ENCODE results near the gene RBM33.

Gene RBM33

DNA sequence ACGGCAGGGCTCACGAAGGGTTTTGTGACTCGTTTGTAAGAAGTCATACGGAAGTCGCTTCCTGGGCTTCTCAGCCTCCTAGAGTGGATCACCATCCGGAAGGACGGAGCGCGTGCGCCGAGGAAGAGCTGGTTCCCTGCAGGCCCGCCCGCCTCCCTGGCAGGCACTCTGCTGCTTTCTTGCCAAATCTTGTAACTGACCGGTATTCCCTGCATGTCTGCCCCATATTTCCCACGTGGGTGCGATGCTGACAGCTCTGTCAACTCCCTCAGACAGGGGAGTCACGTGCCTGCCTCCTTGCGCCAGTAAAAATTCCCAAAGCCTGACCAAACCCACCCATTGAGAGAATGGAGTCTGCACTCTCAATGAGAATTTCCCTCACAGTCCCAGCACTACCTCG is 155.1 kb downstream of the RBM33 start:
- DNase-seq (ENCODE audit: low spot score), result no peak
- TF ChIP-seq, protein P1, sequence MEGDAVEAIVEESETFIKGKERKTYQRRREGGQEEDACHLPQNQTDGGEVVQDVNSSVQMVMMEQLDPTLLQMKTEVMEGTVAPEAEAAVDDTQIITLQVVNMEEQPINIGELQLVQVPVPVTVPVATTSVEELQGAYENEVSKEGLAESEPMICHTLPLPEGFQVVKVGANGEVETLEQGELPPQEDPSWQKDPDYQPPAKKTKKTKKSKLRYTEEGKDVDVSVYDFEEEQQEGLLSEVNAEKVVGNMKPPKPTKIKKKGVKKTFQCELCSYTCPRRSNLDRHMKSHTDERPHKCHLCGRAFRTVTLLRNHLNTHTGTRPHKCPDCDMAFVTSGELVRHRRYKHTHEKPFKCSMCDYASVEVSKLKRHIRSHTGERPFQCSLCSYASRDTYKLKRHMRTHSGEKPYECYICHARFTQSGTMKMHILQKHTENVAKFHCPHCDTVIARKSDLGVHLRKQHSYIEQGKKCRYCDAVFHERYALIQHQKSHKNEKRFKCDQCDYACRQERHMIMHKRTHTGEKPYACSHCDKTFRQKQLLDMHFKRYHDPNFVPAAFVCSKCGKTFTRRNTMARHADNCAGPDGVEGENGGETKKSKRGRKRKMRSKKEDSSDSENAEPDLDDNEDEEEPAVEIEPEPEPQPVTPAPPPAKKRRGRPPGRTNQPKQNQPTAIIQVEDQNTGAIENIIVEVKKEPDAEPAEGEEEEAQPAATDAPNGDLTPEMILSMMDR (IDR thresholded peaks at IDR 0.05; ENCODE audit: extremely low read depth, missing control alignments), result no peak

DNA sequence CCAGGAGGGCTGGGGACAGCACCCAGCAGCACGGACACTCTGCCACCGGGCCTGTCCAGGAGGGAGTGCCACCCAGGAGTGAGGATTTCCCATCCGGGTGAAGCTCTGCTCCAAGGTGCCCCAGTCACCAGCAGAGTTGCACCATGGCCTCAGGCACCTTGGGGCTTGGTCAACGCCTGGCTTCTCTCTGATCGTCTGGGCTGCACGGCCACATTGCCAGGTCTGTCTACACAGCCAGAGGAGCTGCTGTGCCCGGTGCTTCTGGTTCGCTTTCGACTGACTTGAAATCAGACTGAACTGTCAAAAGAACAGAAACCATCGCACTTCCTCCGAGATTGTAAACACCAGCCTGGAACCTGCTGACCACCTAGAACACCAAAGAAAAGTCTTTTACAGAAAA is 155.8 kb downstream of the RBM33 start:
- DNase-seq (ENCODE audit: low spot score), result no peak
- TF ChIP-seq, protein P1 (IDR thresholded peaks at IDR 0.05; ENCODE audit: extremely low read depth, missing control alignments), result no peak

DNA sequence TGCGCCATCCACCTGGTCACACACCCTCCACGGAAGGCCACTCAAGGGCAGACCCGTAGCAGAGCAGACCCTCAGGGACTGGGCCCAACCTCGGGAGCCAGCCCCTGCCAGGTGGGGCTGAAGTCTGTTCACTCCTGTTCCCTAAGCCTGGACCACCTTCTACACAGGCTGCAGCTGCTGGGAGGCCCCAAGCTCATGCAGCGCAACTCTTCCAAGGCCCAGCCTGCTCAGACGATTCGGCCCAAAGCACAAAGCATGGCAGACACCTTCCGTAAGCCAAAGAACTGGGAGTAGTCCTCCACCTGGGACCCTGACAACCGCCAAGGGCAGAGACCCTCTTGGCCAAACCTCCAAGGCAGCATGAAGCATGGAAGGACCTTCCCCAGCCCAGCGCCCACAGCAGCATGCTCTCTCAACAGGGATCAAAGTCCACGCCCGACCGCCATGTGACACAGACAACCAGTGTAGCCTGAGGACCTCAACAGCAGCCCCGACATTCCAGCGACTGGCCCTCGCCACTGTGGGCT is 156.3 kb downstream of the RBM33 start:
- TF ChIP-seq, protein P1 (IDR thresholded peaks at IDR 0.05; ENCODE audit: extremely low read depth, missing control alignments), result no peak
- DNase-seq (ENCODE audit: low spot score), result no peak

DNA sequence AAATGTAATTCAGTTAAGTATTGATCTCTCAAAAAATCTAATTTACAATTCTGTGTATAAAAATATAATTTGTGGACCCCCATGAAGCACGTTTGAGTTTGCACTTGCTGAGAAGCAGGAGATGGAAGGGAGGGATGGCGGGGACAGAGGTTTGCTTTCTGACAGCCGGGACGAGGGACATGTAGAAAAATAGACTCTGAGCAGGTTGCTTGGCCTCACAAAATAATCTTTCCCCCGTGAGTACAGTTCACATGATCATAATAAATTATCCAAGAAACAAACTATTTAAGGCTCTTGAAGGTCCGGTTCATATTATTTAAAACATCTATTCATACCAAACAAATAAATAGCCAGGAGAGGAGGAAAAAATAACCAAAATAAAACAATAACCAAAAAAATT is 157.8 kb downstream of the RBM33 start:
- TF ChIP-seq, protein P1 (IDR thresholded peaks at IDR 0.05; ENCODE audit: extremely low read depth, missing control alignments), result no peak
- no peak for DNase-seq (ENCODE audit: low spot score)

DNA sequence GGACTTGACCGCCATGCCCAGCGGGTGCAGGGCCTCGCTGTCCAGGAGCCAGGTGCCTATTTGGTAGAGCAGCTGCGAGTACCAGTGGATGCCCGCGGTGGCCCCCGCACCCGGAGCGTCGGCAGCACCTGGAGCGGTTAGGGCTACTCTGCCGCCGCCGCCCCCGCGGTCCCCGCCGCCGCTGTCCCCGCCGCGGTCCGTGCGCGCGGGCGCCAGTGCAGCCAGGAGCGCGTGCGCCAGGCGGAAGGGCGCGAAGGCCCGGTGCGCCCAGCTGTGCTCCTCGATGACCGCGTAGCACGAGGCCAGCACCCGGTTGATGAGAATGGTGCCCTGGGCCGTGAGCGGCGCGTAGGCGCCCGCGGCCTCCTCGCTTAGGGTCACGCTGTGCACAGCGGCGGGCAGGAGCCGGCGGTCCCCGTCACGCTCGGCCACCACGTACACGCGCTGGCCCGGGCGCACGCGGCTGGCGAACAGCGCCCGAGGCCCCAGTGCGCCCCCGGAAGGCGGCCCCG is 158.5 kb downstream of the RBM33 start:
- no peak for DNase-seq (ENCODE audit: low spot score)
- TF ChIP-seq, protein P1 (IDR thresholded peaks at IDR 0.05; ENCODE audit: extremely low read depth, missing control alignments), result no peak

DNA sequence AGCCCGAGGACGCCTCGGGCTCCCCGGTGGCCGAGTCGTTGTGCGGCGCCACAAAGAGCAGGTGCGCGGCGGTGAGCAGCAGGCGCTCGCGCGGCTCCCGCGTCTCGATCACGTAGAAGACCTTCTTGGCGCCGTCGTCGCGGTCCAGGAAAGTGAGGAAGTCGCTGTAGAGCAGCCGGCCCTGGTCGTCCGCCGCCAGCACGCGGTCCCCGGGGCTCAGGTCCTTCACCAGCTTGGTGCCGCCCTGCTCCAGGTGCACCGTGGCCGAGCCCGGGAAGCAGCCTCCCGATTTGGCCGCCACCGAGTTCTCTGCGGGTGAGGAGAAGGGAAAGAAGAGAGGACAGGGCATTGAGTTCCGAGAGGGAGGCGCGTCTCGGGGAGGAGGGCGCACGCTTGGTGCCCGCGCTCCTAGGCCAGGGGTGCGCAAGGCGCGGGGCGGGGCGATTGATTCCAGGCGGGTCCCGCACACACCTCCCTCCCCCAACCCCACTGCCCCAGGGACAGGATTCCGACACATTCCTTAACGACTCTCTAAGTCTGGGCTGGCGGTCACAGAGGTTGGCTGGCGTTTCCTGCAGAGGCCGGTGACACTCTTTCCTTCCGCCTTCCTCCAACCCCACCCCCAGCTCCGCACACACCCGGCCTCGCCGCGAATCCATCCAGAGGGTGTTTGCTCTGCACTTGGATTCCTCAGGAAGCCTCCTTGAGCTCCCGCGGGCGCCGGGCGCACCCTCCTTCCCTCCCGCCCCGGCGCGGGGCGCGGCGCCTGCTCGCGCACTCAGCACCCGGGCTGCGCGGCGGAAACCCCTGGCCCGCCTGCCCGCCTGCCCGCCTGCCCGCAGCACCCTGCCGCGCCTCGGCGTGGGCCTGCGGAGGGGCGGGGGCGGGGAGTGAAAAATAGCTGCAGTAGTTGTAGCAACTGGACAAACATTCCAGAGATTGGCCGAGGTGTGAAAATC is 159.2 kb downstream of the RBM33 start:
- TF ChIP-seq, protein P1 (IDR thresholded peaks at IDR 0.05; ENCODE audit: extremely low read depth, missing control alignments), result no peak

DNA sequence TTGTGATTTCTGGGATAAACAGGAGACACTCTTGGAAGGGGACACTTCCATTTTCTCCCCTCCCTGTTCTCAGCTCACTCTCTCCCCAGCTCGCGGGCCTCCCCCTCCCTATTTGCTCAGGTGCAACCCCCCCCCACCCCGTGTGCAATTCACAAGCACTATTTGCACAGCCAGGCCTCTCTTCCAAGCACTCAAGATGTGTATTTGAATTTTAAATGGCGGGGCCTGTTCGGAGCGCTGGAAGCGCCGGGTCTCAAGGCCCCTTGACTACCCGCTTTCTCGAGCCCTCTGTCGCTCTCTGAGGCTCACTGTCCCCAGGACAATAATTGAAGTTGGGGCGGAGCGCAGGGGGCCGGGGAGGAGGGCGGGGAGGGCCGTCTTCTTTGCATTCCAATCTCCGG is 160.0 kb downstream of the RBM33 start:
- TF ChIP-seq, protein P1 (IDR thresholded peaks at IDR 0.05; ENCODE audit: extremely low read depth, missing control alignments), result no peak

More for the DNA sequence above, 159.2 kb downstream of the RBM33 start:
- no peak for DNase-seq (ENCODE audit: low spot score)

More for the DNA sequence above, 160.0 kb downstream of the RBM33 start:
- DNase-seq (ENCODE audit: low spot score), result no peak
